ENCODE measurements around the gene WTIP. TPM values are rescaled to one million over a fixed set of nuclear protein-coding genes. Genes with fewer than 3 reads are reported as not detected.

Gene WTIP
- total RNA-seq, 5 donors from 2014 or later (not counting 1 experiment from before 2014, with no cell fraction given), result 0.21 to 1.2 (median 0.50) TPM

- H3K9me3 Mint-ChIP-seq, result peaks cover 5 to 13% (median 8%) of the 10 kb centered on the region in 3 donors
- no peaks in the 10 kb centered on the region for H3K36me3 Mint-ChIP-seq
- Histone ChIP-seq H3K4me1 (ENCODE audit: control insufficient read depth in 1 of 2, extremely low read depth in 1 of 2, insufficient read depth in 2 of 2, low read length in 2 of 2) (no peaks in the 10 kb centered on the region), H3K36me3 (ENCODE audit: control insufficient read depth in 2 of 2, extremely low read depth in 1 of 2, insufficient read depth in 1 of 2, low read length in 1 of 2) (no peaks in the 10 kb centered on the region), H3K27me3 (replicated peaks in 1 of 2; ENCODE audit: control insufficient read depth in 2 of 2, extremely low read depth in 1 of 2, insufficient read depth in 2 of 2, low read length in 1 of 2) (peaks cover 0 to 16% of the 10 kb centered on the region in 2 experiments), H3K27ac (ENCODE audit: low read length) (no peak overlapping the region), H3K9me3 (no peaks in the 10 kb centered on the region), H3K4me3 (ENCODE audit: control insufficient read depth in 1 of 2, extremely low read depth in 1 of 2, low read length in 1 of 2) (no peak overlapping the region)
- ATAC-seq (replicated peaks in 1 of 4) (no peak), DNase-seq (no peak)
- WGBS (ENCODE audit: insufficient coverage), result 85% methylated on average over 5 of the region's 6 CpGs
- H3K4me3 Mint-ChIP-seq, result no peak overlapping the region
- H3K27me3 Mint-ChIP-seq, result peaks cover 0 to 8% of the 10 kb centered on the region in 2 donors
- ChIA-PET POLR2A (no interaction called here), CTCF (no interaction called here)
- no peaks in the 10 kb centered on the region for H3K4me1 Mint-ChIP-seq
- H3K27ac Mint-ChIP-seq, result no peak overlapping the region
Observed at GRCh38 chr19:34513767-34514166, 32.2 kb downstream of the WTIP start.

GRCh38 chr19:34519602-34520001 lies 38.0 kb downstream of the WTIP start:
- ATAC-seq (replicated peaks in 1 of 4), result no peak
- Mint-ChIP-seq H3K9me3 (peaks cover 0 to 6% (median 0%) of the 10 kb centered on the region in 3 donors), H3K36me3 (no peaks in the 10 kb centered on the region), H3K27ac (no peak overlapping the region), H3K4me1 (no peaks in the 10 kb centered on the region), H3K27me3 (peaks cover 13 to 18% of the 10 kb centered on the region in 2 donors), H3K4me3 (no peak overlapping the region)
- H3K4me1 ChIP-seq (ENCODE audit: control insufficient read depth in 1 of 2, extremely low read depth in 1 of 2, insufficient read depth in 2 of 2, low read length in 2 of 2), result no peaks in the 10 kb centered on the region
- ChIA-PET POLR2A (no interaction called here), CTCF (no interaction called here)
- H3K27ac ChIP-seq (ENCODE audit: low read length), result no peak overlapping the region
- no peak for DNase-seq
- WGBS (ENCODE audit: insufficient coverage), result no CpG with 5 or more reads among the region's 2 CpGs
- H3K4me3 ChIP-seq (ENCODE audit: control insufficient read depth in 1 of 2, extremely low read depth in 1 of 2, low read length in 1 of 2), result no peak overlapping the region
- H3K9me3 ChIP-seq, result no peaks in the 10 kb centered on the region
- no peaks in the 10 kb centered on the region for H3K36me3 ChIP-seq (ENCODE audit: control insufficient read depth in 2 of 2, extremely low read depth in 1 of 2, insufficient read depth in 1 of 2, low read length in 1 of 2)
- H3K27me3 ChIP-seq (replicated peaks in 1 of 2; ENCODE audit: control insufficient read depth in 2 of 2, extremely low read depth in 1 of 2, insufficient read depth in 2 of 2, low read length in 1 of 2), result peaks cover 0 to 2% of the 10 kb centered on the region in 2 experiments

- WGBS (ENCODE audit: insufficient coverage), result no CpG with 5 or more reads among the region's 1 CpG
Observed at GRCh38 chr19:34523408-34523807, 41.9 kb downstream of the WTIP start.

GRCh38 chr19:34525001-34525400 lies 43.4 kb downstream of the WTIP start:
- Mint-ChIP-seq H3K4me1 (no peaks in the 10 kb centered on the region), H3K9me3 (peaks cover 0 to 4% (median 0%) of the 10 kb centered on the region in 3 donors), H3K27ac (no peak overlapping the region), H3K36me3 (no peaks in the 10 kb centered on the region), H3K4me3 (no peak overlapping the region), H3K27me3 (peaks cover 32 to 35% of the 10 kb centered on the region in 2 donors)
- no peaks in the 10 kb centered on the region for H3K4me1 ChIP-seq (ENCODE audit: control insufficient read depth in 1 of 2, extremely low read depth in 1 of 2, insufficient read depth in 2 of 2, low read length in 2 of 2)
- no peak for DNase-seq
- ATAC-seq (replicated peaks in 1 of 4), result no peak
- POLR2A ChIA-PET, result no interaction called here
- no peak overlapping the region for H3K4me3 ChIP-seq (ENCODE audit: control insufficient read depth in 1 of 2, extremely low read depth in 1 of 2, low read length in 1 of 2)
- H3K27ac ChIP-seq (ENCODE audit: low read length), result no peak overlapping the region
- H3K36me3 ChIP-seq (ENCODE audit: control insufficient read depth in 2 of 2, extremely low read depth in 1 of 2, insufficient read depth in 1 of 2, low read length in 1 of 2), result no peaks in the 10 kb centered on the region
- peaks cover 0 to 2% of the 10 kb centered on the region in 2 experiments for H3K27me3 ChIP-seq (replicated peaks in 1 of 2; ENCODE audit: control insufficient read depth in 2 of 2, extremely low read depth in 1 of 2, insufficient read depth in 2 of 2, low read length in 1 of 2)
- CTCF ChIA-PET, result no interaction called here
- H3K9me3 ChIP-seq, result no peaks in the 10 kb centered on the region
- WGBS (ENCODE audit: insufficient coverage), result no CpG with 5 or more reads among the region's 1 CpG

More at GRCh38 chr19:34523408-34523807, 41.9 kb downstream of the WTIP start:
- H3K27ac ChIP-seq (ENCODE audit: low read length), result no peak overlapping the region
- peaks cover 0 to 2% of the 10 kb centered on the region in 2 experiments for H3K27me3 ChIP-seq (replicated peaks in 1 of 2; ENCODE audit: control insufficient read depth in 2 of 2, extremely low read depth in 1 of 2, insufficient read depth in 2 of 2, low read length in 1 of 2)
- no peak for ATAC-seq (replicated peaks in 1 of 4)
- Mint-ChIP-seq H3K36me3 (no peaks in the 10 kb centered on the region), H3K27me3 (peaks cover 31% of the 10 kb centered on the region in 2 donors), H3K9me3 (peaks cover 0 to 6% (median 0%) of the 10 kb centered on the region in 3 donors), H3K4me1 (no peaks in the 10 kb centered on the region), H3K4me3 (no peak overlapping the region), H3K27ac (no peak overlapping the region)
- H3K4me3 ChIP-seq (ENCODE audit: control insufficient read depth in 1 of 2, extremely low read depth in 1 of 2, low read length in 1 of 2), result no peak overlapping the region
- H3K9me3 ChIP-seq, result no peaks in the 10 kb centered on the region
- ChIA-PET CTCF (no interaction called here), POLR2A (interaction anchor here in 1 of 2 donors (0.6 kb wide), 1 partner anchor 51 kb away, joined by 3 read pairs; no protein-coding TSS in a partner anchor)
- no peaks in the 10 kb centered on the region for H3K36me3 ChIP-seq (ENCODE audit: control insufficient read depth in 2 of 2, extremely low read depth in 1 of 2, insufficient read depth in 1 of 2, low read length in 1 of 2)
- no peaks in the 10 kb centered on the region for H3K4me1 ChIP-seq (ENCODE audit: control insufficient read depth in 1 of 2, extremely low read depth in 1 of 2, insufficient read depth in 2 of 2, low read length in 2 of 2)
- no peak for DNase-seq

GRCh38 chr19:34534206-34534605 lies 52.6 kb downstream of the WTIP start:
- no peak overlapping the region for H3K4me3 Mint-ChIP-seq
- no peaks in the 10 kb centered on the region for H3K36me3 ChIP-seq (ENCODE audit: control insufficient read depth in 2 of 2, extremely low read depth in 1 of 2, insufficient read depth in 1 of 2, low read length in 1 of 2)
- peaks cover 53 to 56% of the 10 kb centered on the region in 2 donors for H3K27me3 Mint-ChIP-seq
- CTCF ChIA-PET, result no interaction called here
- H3K27ac ChIP-seq (ENCODE audit: low read length), result no peak overlapping the region
- H3K4me1 ChIP-seq (ENCODE audit: control insufficient read depth in 1 of 2, extremely low read depth in 1 of 2, insufficient read depth in 2 of 2, low read length in 2 of 2), result no peaks in the 10 kb centered on the region
- H3K27me3 ChIP-seq (replicated peaks in 1 of 2; ENCODE audit: control insufficient read depth in 2 of 2, extremely low read depth in 1 of 2, insufficient read depth in 2 of 2, low read length in 1 of 2), result peaks cover 0 to 11% of the 10 kb centered on the region in 2 experiments
- no peak for ATAC-seq (replicated peaks in 1 of 4)
- H3K9me3 ChIP-seq, result no peaks in the 10 kb centered on the region
- H3K27ac Mint-ChIP-seq, result no peak overlapping the region
- H3K4me3 ChIP-seq (ENCODE audit: control insufficient read depth in 1 of 2, extremely low read depth in 1 of 2, low read length in 1 of 2), result no peak overlapping the region
- POLR2A ChIA-PET, result no interaction called here
- DNase-seq, result no peak
- H3K9me3 Mint-ChIP-seq, result no peaks in the 10 kb centered on the region
- no peaks in the 10 kb centered on the region for H3K4me1 Mint-ChIP-seq
- H3K36me3 Mint-ChIP-seq, result no peaks in the 10 kb centered on the region

- H3K9me3 Mint-ChIP-seq, result peaks cover 5 to 30% (median 28%) of the 10 kb centered on the region in 3 donors
- H3K4me1 ChIP-seq (ENCODE audit: control insufficient read depth in 1 of 2, extremely low read depth in 1 of 2, insufficient read depth in 2 of 2, low read length in 2 of 2), result no peaks in the 10 kb centered on the region
- no CpG with 5 or more reads among the region's 2 CpGs for WGBS (ENCODE audit: insufficient coverage)
- peaks cover 0 to 5% of the 10 kb centered on the region in 2 experiments for H3K27me3 ChIP-seq (replicated peaks in 1 of 2; ENCODE audit: control insufficient read depth in 2 of 2, extremely low read depth in 1 of 2, insufficient read depth in 2 of 2, low read length in 1 of 2)
- peaks cover 24 to 31% of the 10 kb centered on the region in 2 donors for H3K27me3 Mint-ChIP-seq
- DNase-seq (no peak), ATAC-seq (replicated peaks in 1 of 4) (no peak)
- H3K36me3 Mint-ChIP-seq, result no peaks in the 10 kb centered on the region
- ChIA-PET CTCF (no interaction called here), POLR2A (no interaction called here)
- H3K9me3 ChIP-seq, result no peaks in the 10 kb centered on the region
- H3K4me3 ChIP-seq (ENCODE audit: control insufficient read depth in 1 of 2, extremely low read depth in 1 of 2, low read length in 1 of 2), result no peak overlapping the region
- H3K27ac ChIP-seq (ENCODE audit: low read length), result no peak overlapping the region
- no peak overlapping the region for H3K27ac Mint-ChIP-seq
- H3K36me3 ChIP-seq (ENCODE audit: control insufficient read depth in 2 of 2, extremely low read depth in 1 of 2, insufficient read depth in 1 of 2, low read length in 1 of 2), result no peaks in the 10 kb centered on the region
- no peak overlapping the region for H3K4me3 Mint-ChIP-seq
- no peaks in the 10 kb centered on the region for H3K4me1 Mint-ChIP-seq
Observed at GRCh38 chr19:34539396-34539795, 57.8 kb downstream of the WTIP start.

Data from T-cell (primary cell).